GM23338 (cell line): Measurements from ENCODE around the gene FANCL. TPM values are rescaled to one million over a fixed set of nuclear protein-coding genes. Genes with fewer than 3 reads are reported as not detected.
"Not testable (repeated sequence)": the region's sequence is repeated elsewhere in the genome, so short reads cannot be mapped to it uniquely, and the experiment has no call there.

ENCODE experiments used
- ATAC-seq: fragments of 200-7000 bp; cut with Tn5 transposase; 3 replicates; pipeline ENCODE4 v1.9.1; 2020
- DNase-seq: peaks from one replicate; pipeline ENCODE4 v3.0.0-alpha.2; 2015; ENCODE audit warnings: low spot score
- H2AFZ ChIP-seq: fragments of 200-600 bp; sonication (generic); 2 replicates; pipeline ENCODE4 v1.8.0; 2016; ENCODE audit warnings: antibody characterized with exemption, mild to moderate bottlenecking, moderate library complexity
- H3F3A ChIP-seq: fragments of 200-600 bp; sonication (generic); replicated peaks from 2 replicates; pipeline ENCODE4 v1.8.0; 2017; ENCODE audit warnings: antibody characterized with exemption, mixed run types, low read depth
- H3K27ac ChIP-seq: fragments of 200-600 bp; sonication (generic); 2 replicates; pipeline ENCODE4 v1.6.1; 2016; ENCODE audit warnings: low read depth
- H3K27me3 ChIP-seq: fragments of 200-600 bp; sonication (generic); 2 replicates; pipeline ENCODE4 v1.8.0; 2016; ENCODE audit warnings: mild to moderate bottlenecking, mixed run types, moderate library complexity; ENCODE audit not compliant: insufficient read depth
- H3K36me3 ChIP-seq: fragments of 200-600 bp; sonication (generic); 2 replicates; pipeline ENCODE4 v1.8.0; 2016; ENCODE audit warnings: mild to moderate bottlenecking; ENCODE audit not compliant: insufficient read depth
- H3K4me1 ChIP-seq: fragments of 200-600 bp; sonication (generic); 2 replicates; pipeline ENCODE4 v1.8.0; 2016; ENCODE audit warnings: mild to moderate bottlenecking, moderate library complexity; ENCODE audit not compliant: insufficient read depth
- H3K4me2 ChIP-seq: fragments of 200-600 bp; sonication (generic); 2 replicates; pipeline ENCODE4 v1.7.1; 2017; ENCODE audit warnings: mixed run types
- H3K4me3 ChIP-seq: fragments of 200-600 bp; sonication (generic); 2 replicates; pipeline ENCODE4 v1.6.1; 2016; ENCODE audit warnings: mixed run types
- H3K79me2 ChIP-seq: fragments of 200-600 bp; sonication (generic); replicated peaks from 2 replicates; pipeline ENCODE4 v1.8.0; 2017; ENCODE audit warnings: mild to moderate bottlenecking; ENCODE audit not compliant: insufficient read depth
- H3K9me2 ChIP-seq: fragments of 200-600 bp; sonication (generic); 2 replicates; pipeline ENCODE4 v1.8.0; 2017; ENCODE audit not compliant: insufficient read depth
- H4K20me1 ChIP-seq: fragments of 200-600 bp; sonication (generic); replicated peaks from 2 replicates; pipeline ENCODE4 v1.8.0; 2017; ENCODE audit warnings: mild to moderate bottlenecking; ENCODE audit not compliant: insufficient read depth
- H3K27ac Mint-ChIP-seq: 2 replicates; pipeline ENCODE4 v1.8.0; 2020; ENCODE audit warnings: inconsistent platforms, mild to moderate bottlenecking, moderate library complexity, mixed read lengths
- H3K27me3 Mint-ChIP-seq: 3 replicates; pipeline ENCODE4 v1.8.0; 2022; ENCODE audit warnings: low read depth, mild to moderate bottlenecking, moderate library complexity, mixed read lengths, inconsistent platforms; ENCODE audit not compliant: insufficient read depth, poor library complexity
- H3K36me3 Mint-ChIP-seq: 3 replicates; pipeline ENCODE4 v1.8.0; 2021; ENCODE audit warnings: low read depth, mild to moderate bottlenecking, inconsistent platforms, moderate library complexity, mixed read lengths
- H3K4me1 Mint-ChIP-seq: 3 replicates; pipeline ENCODE4 v1.8.0; 2020; ENCODE audit warnings: mild to moderate bottlenecking, inconsistent platforms, mixed read lengths
- H3K4me3 Mint-ChIP-seq: 3 replicates; pipeline ENCODE4 v1.8.0; 2021; ENCODE audit warnings: moderate library complexity, mild to moderate bottlenecking, inconsistent platforms, mixed read lengths
- H3K9me3 Mint-ChIP-seq: 3 replicates; pipeline ENCODE4 v1.8.0; 2020; ENCODE audit warnings: moderate library complexity, mild to moderate bottlenecking, inconsistent platforms, mixed read lengths
- EZH2 ChIP-seq: fragments of 200-600 bp; sonication (generic); IDR thresholded peaks from one replicate; pipeline ENCODE4 v1.8.0; 2017; ENCODE audit warnings: antibody characterized with exemption, mild to moderate bottlenecking, low read depth; ENCODE audit not compliant: unreplicated experiment
- EZH2phosphoT487 ChIP-seq: fragments of 200-600 bp; sonication (generic); IDR thresholded peaks from one replicate; pipeline ENCODE4 v1.8.1; 2018; ENCODE audit warnings: antibody characterized with exemption; ENCODE audit not compliant: unreplicated experiment
- POLR2AphosphoS5 ChIP-seq: IDR thresholded peaks from 2 replicates; pipeline ENCODE4 v1.6.1; 2016; ENCODE audit warnings: antibody characterized with exemption, low read depth
- ZNF114 ChIP-seq: fragments of 250-450 bp; sonication (Bioruptor Pico); IDR thresholded peaks from 2 replicates; pipeline ENCODE4 v1.5.0; 2020; ENCODE audit warnings: mild to moderate bottlenecking, moderate library complexity
- ZNF331 ChIP-seq: fragments of 250-450 bp; sonication (Bioruptor Pico); IDR thresholded peaks from 2 replicates; pipeline ENCODE4 v1.5.0; 2020; ENCODE audit warnings: low read depth, mild to moderate bottlenecking, moderate library complexity
- polyA plus RNA-seq: library from polyadenylated mRNA; unstranded; fragments of >200 nt; fragmentation: Nextera tagmentation; extraction: Ambion mirVana; gene quantifications from 2 replicates; pipeline ENCODE4 v1.2.1, GENCODE V29; 2016
- total RNA-seq: library from RNA; depleted of rRNA; stranded (reverse); fragments of >200 nt; shearing (Covaris generic); gene quantifications from 2 replicates; pipeline ENCODE4 v1.2.3, GENCODE V29; 2014
- TF ChIP-seq, protein P1 (sequence below): IDR thresholded peaks from one replicate; pipeline ENCODE4 v1.6.1; 2018; ENCODE audit warnings: antibody characterized with exemption; ENCODE audit not compliant: unreplicated experiment
- TF ChIP-seq, protein P2 (sequence below), 2 experiments: fragments of 200-600 bp in 1 of 2; sonication (generic) in 1 of 2; conservative IDR thresholded peaks; 2 replicates each; pipeline versions ENCODE4 v1.5.1 to v1.6.1; 2016 to 2017; ENCODE audit warnings: antibody characterized with exemption in 2 of 2, low read depth in 2 of 2, mild to moderate bottlenecking in 2 of 2, moderate library complexity in 1 of 2
- TF ChIP-seq, protein P3 (sequence below): IDR thresholded peaks from 2 replicates; pipeline ENCODE4 v1.6.1; 2016; ENCODE audit warnings: antibody characterized with exemption

The FANCL gene
- total and polyA plus RNA-seq, 2 experiments from 2014 or later, result 90.4 to 97.8 TPM

DNA sequence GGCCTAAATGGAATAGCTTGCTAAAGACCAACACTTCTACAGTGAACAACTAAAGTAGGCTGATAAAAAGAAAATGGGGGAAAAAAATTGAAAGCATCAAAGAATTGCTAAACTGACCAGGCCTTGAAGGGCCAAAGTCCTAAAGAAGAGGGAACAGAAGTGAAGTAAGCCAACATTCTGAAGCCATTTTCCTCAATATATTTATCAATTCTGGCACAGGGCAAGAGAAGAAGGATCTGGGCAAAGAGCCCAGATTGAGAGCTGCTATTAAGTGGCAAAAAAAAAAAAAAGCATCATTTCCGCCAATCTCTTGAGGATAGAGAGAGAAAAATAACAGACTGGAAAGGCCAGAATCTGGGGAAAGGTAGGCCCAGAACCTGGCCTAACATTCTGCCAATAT lies 25.7 kb downstream of the FANCL start (continued):
- TF ChIP-seq ZNF331 (CRISPR knock-in tag) (no peak), EZH2 (no peak), ZNF114 (no peak), POLR2AphosphoS5 (no peak), EZH2phosphoT487 (no peak)
- TF ChIP-seq, protein P1, sequence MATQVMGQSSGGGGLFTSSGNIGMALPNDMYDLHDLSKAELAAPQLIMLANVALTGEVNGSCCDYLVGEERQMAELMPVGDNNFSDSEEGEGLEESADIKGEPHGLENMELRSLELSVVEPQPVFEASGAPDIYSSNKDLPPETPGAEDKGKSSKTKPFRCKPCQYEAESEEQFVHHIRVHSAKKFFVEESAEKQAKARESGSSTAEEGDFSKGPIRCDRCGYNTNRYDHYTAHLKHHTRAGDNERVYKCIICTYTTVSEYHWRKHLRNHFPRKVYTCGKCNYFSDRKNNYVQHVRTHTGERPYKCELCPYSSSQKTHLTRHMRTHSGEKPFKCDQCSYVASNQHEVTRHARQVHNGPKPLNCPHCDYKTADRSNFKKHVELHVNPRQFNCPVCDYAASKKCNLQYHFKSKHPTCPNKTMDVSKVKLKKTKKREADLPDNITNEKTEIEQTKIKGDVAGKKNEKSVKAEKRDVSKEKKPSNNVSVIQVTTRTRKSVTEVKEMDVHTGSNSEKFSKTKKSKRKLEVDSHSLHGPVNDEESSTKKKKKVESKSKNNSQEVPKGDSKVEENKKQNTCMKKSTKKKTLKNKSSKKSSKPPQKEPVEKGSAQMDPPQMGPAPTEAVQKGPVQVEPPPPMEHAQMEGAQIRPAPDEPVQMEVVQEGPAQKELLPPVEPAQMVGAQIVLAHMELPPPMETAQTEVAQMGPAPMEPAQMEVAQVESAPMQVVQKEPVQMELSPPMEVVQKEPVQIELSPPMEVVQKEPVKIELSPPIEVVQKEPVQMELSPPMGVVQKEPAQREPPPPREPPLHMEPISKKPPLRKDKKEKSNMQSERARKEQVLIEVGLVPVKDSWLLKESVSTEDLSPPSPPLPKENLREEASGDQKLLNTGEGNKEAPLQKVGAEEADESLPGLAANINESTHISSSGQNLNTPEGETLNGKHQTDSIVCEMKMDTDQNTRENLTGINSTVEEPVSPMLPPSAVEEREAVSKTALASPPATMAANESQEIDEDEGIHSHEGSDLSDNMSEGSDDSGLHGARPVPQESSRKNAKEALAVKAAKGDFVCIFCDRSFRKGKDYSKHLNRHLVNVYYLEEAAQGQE, result no peak
- TF ChIP-seq, protein P2, sequence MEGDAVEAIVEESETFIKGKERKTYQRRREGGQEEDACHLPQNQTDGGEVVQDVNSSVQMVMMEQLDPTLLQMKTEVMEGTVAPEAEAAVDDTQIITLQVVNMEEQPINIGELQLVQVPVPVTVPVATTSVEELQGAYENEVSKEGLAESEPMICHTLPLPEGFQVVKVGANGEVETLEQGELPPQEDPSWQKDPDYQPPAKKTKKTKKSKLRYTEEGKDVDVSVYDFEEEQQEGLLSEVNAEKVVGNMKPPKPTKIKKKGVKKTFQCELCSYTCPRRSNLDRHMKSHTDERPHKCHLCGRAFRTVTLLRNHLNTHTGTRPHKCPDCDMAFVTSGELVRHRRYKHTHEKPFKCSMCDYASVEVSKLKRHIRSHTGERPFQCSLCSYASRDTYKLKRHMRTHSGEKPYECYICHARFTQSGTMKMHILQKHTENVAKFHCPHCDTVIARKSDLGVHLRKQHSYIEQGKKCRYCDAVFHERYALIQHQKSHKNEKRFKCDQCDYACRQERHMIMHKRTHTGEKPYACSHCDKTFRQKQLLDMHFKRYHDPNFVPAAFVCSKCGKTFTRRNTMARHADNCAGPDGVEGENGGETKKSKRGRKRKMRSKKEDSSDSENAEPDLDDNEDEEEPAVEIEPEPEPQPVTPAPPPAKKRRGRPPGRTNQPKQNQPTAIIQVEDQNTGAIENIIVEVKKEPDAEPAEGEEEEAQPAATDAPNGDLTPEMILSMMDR (conservative IDR thresholded peaks at IDR 0.05; ENCODE audit: low read depth in 2 of 2), result no peak
- TF ChIP-seq, protein P3, sequence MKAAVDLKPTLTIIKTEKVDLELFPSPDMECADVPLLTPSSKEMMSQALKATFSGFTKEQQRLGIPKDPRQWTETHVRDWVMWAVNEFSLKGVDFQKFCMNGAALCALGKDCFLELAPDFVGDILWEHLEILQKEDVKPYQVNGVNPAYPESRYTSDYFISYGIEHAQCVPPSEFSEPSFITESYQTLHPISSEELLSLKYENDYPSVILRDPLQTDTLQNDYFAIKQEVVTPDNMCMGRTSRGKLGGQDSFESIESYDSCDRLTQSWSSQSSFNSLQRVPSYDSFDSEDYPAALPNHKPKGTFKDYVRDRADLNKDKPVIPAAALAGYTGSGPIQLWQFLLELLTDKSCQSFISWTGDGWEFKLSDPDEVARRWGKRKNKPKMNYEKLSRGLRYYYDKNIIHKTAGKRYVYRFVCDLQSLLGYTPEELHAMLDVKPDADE, result no peak

DNA sequence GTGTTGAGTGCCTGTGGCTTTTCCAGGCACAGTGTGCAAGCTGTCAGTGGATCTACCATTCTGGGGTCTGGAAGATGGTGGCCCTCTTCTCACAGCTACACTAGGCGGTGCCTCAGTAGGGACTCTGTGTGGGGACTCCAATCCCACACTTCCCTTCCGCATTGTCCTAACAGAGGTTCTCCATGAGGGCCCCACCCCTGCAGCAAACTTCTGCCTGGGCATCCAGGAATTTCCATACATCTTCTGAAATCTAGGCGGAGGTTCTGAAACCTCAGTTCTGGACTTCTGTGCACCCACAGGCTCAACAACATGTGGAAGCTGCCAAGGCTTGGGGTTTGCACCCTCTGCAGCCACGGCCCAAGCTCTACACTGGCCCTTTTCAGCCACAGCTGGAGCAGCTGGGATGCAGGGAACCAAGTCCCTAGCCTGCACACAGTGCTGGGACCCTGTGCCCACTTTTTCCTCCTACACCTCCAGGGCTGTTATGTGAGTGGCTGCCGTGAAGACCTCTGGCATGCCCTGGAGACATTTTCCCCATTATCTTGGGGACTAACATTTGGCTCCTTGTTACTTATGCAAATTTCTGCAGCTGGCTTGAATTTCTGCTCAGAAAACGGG lies 30.1 kb downstream of the FANCL start:
- Histone ChIP-seq H3K36me3 (peaks cover 17% of the 10 kb centered on the region), H3K79me2 (peaks cover 31% of the 10 kb centered on the region), H3K4me1 (peaks cover 12% of the 10 kb centered on the region; the same call in 1 of the 2 replicates)
- not testable (repeated sequence) for H3K9me2 ChIP-seq, H3F3A ChIP-seq, H3K27me3 Mint-ChIP-seq, H3K4me3 ChIP-seq, H3K27ac ChIP-seq, H3K4me3 Mint-ChIP-seq, H4K20me1 ChIP-seq, H3K27ac Mint-ChIP-seq, H2AFZ ChIP-seq, DNase-seq, H3K4me2 ChIP-seq, ATAC-seq, H3K27me3 ChIP-seq
- peaks cover 34% of the 10 kb centered on the region for H3K4me1 Mint-ChIP-seq
- H3K9me3 Mint-ChIP-seq, result peaks cover 28% of the 10 kb centered on the region
- peaks cover 76% of the 10 kb centered on the region for H3K36me3 Mint-ChIP-seq
